Neural crest cell (in vitro differentiated cells): ENCODE data around the gene CEBPE. TPM values are rescaled to one million over a fixed set of nuclear protein-coding genes. Genes with fewer than 3 reads are reported as not detected.

Experiments
- DNase-seq: peaks from one replicate; pipeline ENCODE4 v3.0.0; 2021; ENCODE audit warnings: low read depth, mixed read lengths, low spot score
- H3K27ac Mint-ChIP-seq: one replicate; pipeline ENCODE4 v1.8.0; 2021; ENCODE audit warnings: mild to moderate bottlenecking, mixed read lengths; ENCODE audit not compliant: unreplicated experiment
- H3K27me3 Mint-ChIP-seq: 2 replicates; pipeline ENCODE4 v1.8.0; 2021; ENCODE audit warnings: low read depth, mild to moderate bottlenecking, mixed read lengths
- H3K36me3 Mint-ChIP-seq: 2 replicates; pipeline ENCODE4 v1.8.0; 2021; ENCODE audit warnings: low read depth, mild to moderate bottlenecking, mixed read lengths
- H3K4me1 Mint-ChIP-seq: 2 replicates; pipeline ENCODE4 v1.8.0; 2021; ENCODE audit warnings: mixed read lengths
- H3K4me3 Mint-ChIP-seq: one replicate; pipeline ENCODE4 v1.8.0; 2021; ENCODE audit warnings: mild to moderate bottlenecking, mixed read lengths
- H3K9me3 Mint-ChIP-seq: 2 replicates; pipeline ENCODE4 v1.8.0; 2021; ENCODE audit warnings: mixed read lengths
- total RNA-seq: library from RNA; stranded (reverse); gene quantifications from 2 replicates; pipeline ENCODE4 v1.2.1, GENCODE V29; 2021
- TF ChIP-seq, protein P1 (sequence below): fragments of 200-600 bp; sonication (generic); conservative IDR thresholded peaks from 2 replicates; pipeline ENCODE4 v1.5.0; 2021; ENCODE audit warnings: antibody characterized with exemption, mild to moderate bottlenecking

The CEBPE gene
- total RNA-seq, 1 donor from 2014 or later: not detected

DNA sequence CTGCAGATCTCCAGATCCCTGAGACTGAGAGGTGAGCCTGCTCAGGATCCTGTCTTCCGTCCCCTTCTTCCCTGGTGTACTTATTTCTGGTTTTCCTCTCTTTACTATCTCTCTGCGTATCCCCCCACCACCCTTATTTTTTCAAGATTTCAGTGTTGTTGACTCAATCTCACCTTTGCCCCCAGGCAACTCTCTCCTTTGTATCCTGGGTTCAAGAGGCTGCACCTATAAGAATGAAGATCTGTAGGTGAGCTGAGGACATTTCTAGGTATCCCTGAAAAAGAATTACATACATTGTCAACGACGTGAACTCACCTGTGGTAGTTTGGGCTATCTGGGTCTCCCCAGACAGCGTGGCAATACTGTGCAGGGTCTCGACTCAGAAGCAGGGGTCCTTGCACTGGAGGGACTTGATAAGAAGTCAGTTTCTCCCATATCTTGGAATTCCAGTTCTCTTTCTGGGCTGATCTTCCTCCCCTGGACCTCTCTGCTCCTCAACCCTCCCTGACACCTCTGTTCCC is 14.9 kb downstream of the CEBPE start:
- no peak overlapping the region for H3K4me3 Mint-ChIP-seq
- H3K27me3 Mint-ChIP-seq: peaks cover 13% of the 10 kb centered on the region
- no peak for DNase-seq
- peaks cover 2% of the 10 kb centered on the region for H3K36me3 Mint-ChIP-seq
- H3K9me3 Mint-ChIP-seq: no peaks in the 10 kb centered on the region
- H3K4me1 Mint-ChIP-seq: peaks cover 9% of the 10 kb centered on the region
- H3K27ac Mint-ChIP-seq: no peak overlapping the region
- TF ChIP-seq, protein P1, sequence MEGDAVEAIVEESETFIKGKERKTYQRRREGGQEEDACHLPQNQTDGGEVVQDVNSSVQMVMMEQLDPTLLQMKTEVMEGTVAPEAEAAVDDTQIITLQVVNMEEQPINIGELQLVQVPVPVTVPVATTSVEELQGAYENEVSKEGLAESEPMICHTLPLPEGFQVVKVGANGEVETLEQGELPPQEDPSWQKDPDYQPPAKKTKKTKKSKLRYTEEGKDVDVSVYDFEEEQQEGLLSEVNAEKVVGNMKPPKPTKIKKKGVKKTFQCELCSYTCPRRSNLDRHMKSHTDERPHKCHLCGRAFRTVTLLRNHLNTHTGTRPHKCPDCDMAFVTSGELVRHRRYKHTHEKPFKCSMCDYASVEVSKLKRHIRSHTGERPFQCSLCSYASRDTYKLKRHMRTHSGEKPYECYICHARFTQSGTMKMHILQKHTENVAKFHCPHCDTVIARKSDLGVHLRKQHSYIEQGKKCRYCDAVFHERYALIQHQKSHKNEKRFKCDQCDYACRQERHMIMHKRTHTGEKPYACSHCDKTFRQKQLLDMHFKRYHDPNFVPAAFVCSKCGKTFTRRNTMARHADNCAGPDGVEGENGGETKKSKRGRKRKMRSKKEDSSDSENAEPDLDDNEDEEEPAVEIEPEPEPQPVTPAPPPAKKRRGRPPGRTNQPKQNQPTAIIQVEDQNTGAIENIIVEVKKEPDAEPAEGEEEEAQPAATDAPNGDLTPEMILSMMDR: no peak

DNA sequence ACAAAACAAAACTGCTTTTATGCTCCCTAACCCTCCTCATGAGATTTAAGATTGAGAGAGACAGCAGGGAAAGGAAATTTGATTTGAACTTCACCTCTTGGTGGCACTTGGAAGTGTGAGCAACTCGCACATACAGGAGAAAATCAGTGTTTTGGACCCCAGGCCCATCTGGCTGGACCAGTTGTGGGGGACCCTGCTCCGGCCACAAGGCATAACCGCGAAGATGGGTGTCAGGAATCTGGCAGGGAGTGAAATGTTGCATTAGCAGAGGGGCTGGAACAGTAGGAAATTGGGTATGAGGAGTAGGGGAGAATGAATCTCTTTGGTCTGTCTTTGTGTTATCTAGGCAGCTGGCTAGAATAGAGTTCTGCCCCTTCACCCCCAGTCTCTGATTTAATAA is 15.5 kb downstream of the CEBPE start:
- no peak for DNase-seq
- Mint-ChIP-seq H3K4me1 (peaks cover 9% of the 10 kb centered on the region), H3K36me3 (peaks cover 2% of the 10 kb centered on the region), H3K9me3 (no peaks in the 10 kb centered on the region), H3K27ac (no peak overlapping the region), H3K4me3 (no peak overlapping the region), H3K27me3 (peaks cover 13% of the 10 kb centered on the region)
- TF ChIP-seq, protein P1: no peak

DNA sequence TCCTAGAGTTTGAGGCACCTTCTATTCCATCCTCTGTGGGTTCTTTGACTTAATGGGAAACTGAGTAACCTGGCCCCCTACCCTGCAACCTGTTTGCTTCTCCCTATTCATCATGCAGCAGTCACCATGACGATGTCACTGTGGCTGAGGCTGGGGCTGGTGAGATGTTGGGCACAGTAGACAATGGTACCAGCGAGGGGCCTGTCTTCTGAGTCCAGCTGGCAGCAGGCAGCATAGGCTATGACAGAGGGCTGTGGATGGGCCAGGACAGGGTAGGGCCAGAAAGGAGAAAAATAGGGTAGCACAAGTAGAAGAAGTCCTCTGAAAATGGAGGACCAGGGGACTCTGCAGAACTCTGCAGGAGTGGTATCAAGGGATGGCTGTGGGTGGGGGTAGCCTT is 16.3 kb downstream of the CEBPE start:
- Mint-ChIP-seq H3K36me3 (peaks cover 2% of the 10 kb centered on the region), H3K27ac (no peak overlapping the region), H3K9me3 (no peaks in the 10 kb centered on the region), H3K4me1 (peaks cover 9% of the 10 kb centered on the region), H3K27me3 (peaks cover 13% of the 10 kb centered on the region), H3K4me3 (no peak overlapping the region)
- DNase-seq: no peak
- TF ChIP-seq, protein P1: no peak

DNA sequence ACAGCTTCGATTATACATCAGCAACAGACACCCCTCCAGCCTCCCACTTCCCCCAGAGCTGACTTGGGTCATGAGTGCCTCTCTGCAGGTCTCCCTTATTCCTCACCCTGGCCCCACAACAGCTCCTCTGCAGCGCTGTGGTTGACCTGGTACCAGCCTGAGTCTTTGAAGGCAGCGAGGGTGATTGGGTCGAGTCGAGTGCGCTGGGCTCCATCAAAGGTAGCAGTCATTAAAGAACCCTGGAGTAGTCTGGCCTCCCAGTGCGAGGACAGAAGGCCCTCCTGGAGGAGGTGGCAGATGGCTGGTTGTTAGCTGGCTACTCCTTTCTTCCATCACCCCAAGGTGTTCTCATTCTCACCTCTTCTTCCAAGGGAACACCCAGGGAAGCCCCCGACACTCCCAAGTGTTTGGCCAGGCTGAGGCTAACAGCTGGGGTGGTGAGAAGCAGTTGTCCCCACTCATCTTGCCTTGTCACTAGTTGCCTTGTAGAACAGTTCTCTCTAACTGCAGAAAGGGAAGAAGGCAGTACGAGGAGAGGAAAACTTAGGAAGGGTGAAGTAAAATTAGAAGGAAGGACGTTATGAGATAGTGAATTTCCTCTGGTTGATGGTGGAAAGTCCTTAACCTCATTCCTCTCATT is 16.9 kb downstream of the CEBPE start:
- Mint-ChIP-seq H3K27me3 (peaks cover 13% of the 10 kb centered on the region), H3K27ac (no peak overlapping the region), H3K4me1 (peaks cover 10% of the 10 kb centered on the region), H3K36me3 (peaks cover 2% of the 10 kb centered on the region), H3K9me3 (no peaks in the 10 kb centered on the region), H3K4me3 (no peak overlapping the region)
- no peak for DNase-seq
- TF ChIP-seq, protein P1: no peak

DNA sequence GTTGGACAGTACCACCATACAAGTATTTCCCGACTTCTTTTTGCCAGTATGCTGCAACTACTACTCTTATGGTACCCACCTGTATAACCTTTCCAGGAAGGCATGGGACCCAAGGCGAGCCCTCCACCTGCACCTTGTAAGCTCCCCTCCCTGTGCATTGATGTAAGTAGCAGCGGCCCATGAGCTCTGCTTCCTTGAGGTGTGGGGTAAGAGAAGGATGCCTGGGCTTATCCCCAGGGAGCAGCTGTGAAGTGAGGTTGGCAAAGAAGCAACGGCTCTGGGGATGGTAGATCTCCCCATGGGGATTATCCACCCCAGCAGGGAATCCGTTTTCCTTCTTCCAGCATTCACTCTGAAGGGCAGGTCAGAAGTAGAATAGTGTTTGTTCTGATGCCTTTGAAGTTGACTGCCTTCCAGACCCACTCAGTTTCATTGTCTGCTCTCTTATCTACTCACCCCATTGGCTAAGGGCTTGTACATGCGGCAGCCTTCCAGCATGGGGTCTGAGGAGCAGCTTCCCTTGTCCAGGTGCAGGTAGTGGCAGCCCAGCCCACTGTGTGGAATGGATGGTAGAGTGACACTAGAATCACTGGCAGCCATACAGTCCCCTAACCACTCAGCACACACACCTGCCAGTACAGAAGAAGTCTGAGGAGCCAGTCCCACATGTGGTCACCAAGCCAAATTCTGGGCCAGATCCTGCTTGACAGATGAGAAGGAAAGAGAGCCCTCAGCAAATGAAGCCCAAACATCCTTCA is 17.7 kb downstream of the CEBPE start:
- Mint-ChIP-seq H3K4me3 (no peak overlapping the region), H3K27me3 (peaks cover 13% of the 10 kb centered on the region), H3K36me3 (peaks cover 2% of the 10 kb centered on the region), H3K4me1 (peaks cover 18% of the 10 kb centered on the region), H3K9me3 (no peaks in the 10 kb centered on the region), H3K27ac (no peak overlapping the region)
- TF ChIP-seq, protein P1: no peak
- no peak for DNase-seq
